Muscle of back (tissue), 13 donors: ENCODE data around the gene CENPO. TPM values are rescaled to one million over a fixed set of nuclear protein-coding genes. Genes with fewer than 3 reads are reported as not detected.

Source experiments
- DNase-seq, 3 donors: peaks; one replicate each; pipeline versions ENCODE4 v3.0.0 to v3.0.0-alpha.2; 2013
- long read RNA-seq, 9 donors: transcript quantifications; one replicate each; lab custom pipeline, GENCODE V29; 2026
- polyA plus RNA-seq, 10 donors: library from polyadenylated mRNA; unstranded; fragments of 120-200 nt; gene quantifications; one replicate each; pipeline ENCODE4 v1.2.1, GENCODE V29; 2013; ENCODE audit not compliant: insufficient read length in 10 of 10

The CENPO gene
- polyA plus RNA-seq: 10 to 100 TPM; 10.7 to 21.6 (median 16.4) TPM
- long read RNA-seq, donor 1, full-length matches to known transcripts: 1 of 1 reads
- long read RNA-seq, donor 1, partial matches to known transcripts: 0 of 1 reads
- long read RNA-seq, donor 1, other reads (novel, unspliced or antisense): 0 of 1 reads
- long read RNA-seq, donor 2, full-length matches to known transcripts: 1 of 1 reads
- long read RNA-seq, donor 2, partial matches to known transcripts: 0 of 1 reads
- long read RNA-seq, donor 2, other reads (novel, unspliced or antisense): 0 of 1 reads
- long read RNA-seq, donor 3: 0 reads
- long read RNA-seq, donor 4, full-length matches to known transcripts: 1 of 1 reads
- long read RNA-seq, donor 4, partial matches to known transcripts: 0 of 1 reads
- long read RNA-seq, donor 4, other reads (novel, unspliced or antisense): 0 of 1 reads
- long read RNA-seq, donor 5, partial matches to known transcripts: 0 of 6 reads
- long read RNA-seq, donor 5, other reads (novel, unspliced or antisense): 6 of 6 reads
- long read RNA-seq, donor 6, full-length matches to known transcripts: 1 of 1 reads
- long read RNA-seq, donor 6, partial matches to known transcripts: 0 of 1 reads
- long read RNA-seq, donor 6, other reads (novel, unspliced or antisense): 0 of 1 reads
- long read RNA-seq, donor 7, full-length matches to known transcripts: 2 of 9 reads
- long read RNA-seq, donor 7, partial matches to known transcripts: 7 of 9 reads
- long read RNA-seq, donor 7, other reads (novel, unspliced or antisense): 0 of 9 reads
- long read RNA-seq, donor 8, full-length matches to known transcripts: 1 of 130 reads
- long read RNA-seq, donor 8, partial matches to known transcripts: 129 of 130 reads
- long read RNA-seq, donor 8, other reads (novel, unspliced or antisense): 0 of 130 reads
- long read RNA-seq, donor 9: 0 reads

- DNase-seq: peak; percentile 97 to 100 (median 97)
These were observed at the start of gene CENPO, which contains the start of gene PTRHD1 for GRCh38 chr2:24792874-24793760. Gene CENPO (plus strand): TSS chr2:24793425. CDS start chr2:24793920, 495 bp downstream. Gene PTRHD1 (minus strand): TSS chr2:24793391. CDS start chr2:24793377, 14 bp downstream.

- no peak for DNase-seq
These were observed 49.3 kb upstream of the CENPO start for GRCh38 chr2:24743924-24744323.

GRCh38 chr2:24744356-24744755, 48.9 kb upstream of the CENPO start:
- no peak for DNase-seq

GRCh38 chr2:24745825-24746224, 47.4 kb upstream of the CENPO start:
- DNase-seq: no peak

GRCh38 chr2:24747299-24747698, 45.9 kb upstream of the CENPO start:
- DNase-seq: no peak

GRCh38 chr2:24749069-24749691, 44.0 kb upstream of the CENPO start:
- no peak for DNase-seq

GRCh38 chr2:24754985-24755705, 38.1 kb upstream of the CENPO start:
- no peak for DNase-seq

- no peak for DNase-seq
These were observed 36.4 kb upstream of the CENPO start for GRCh38 chr2:24756789-24757188.

GRCh38 chr2:24761866-24762265, 31.4 kb upstream of the CENPO start:
- DNase-seq: no peak

- DNase-seq: no peak
These were observed 30.7 kb upstream of the CENPO start for GRCh38 chr2:24762518-24762917.

- no peak for DNase-seq
These were observed 29.4 kb upstream of the CENPO start for GRCh38 chr2:24763843-24764242.

GRCh38 chr2:24766609-24767008, 26.6 kb upstream of the CENPO start:
- DNase-seq: no peak

- DNase-seq: no peak
These were observed 25.2 kb upstream of the CENPO start for GRCh38 chr2:24768013-24768412.

GRCh38 chr2:24768601-24769000, 24.6 kb upstream of the CENPO start:
- DNase-seq: no peak

- no peak for DNase-seq
These were observed 22.2 kb upstream of the CENPO start for GRCh38 chr2:24771061-24771460.

GRCh38 chr2:24771764-24772586, 21.2 kb upstream of the CENPO start:
- DNase-seq: no peak

GRCh38 chr2:24774373-24774772, 18.9 kb upstream of the CENPO start:
- DNase-seq: no peak

GRCh38 chr2:24779116-24779515, 14.1 kb upstream of the CENPO start:
- no peak for DNase-seq

- no peak for DNase-seq
These were observed 9.6 kb upstream of the CENPO start for GRCh38 chr2:24783641-24784040.
